Panc1 (cell line): ENCODE measurements around the gene KRTAP5-9.
"Not testable (repeated sequence)": the region's sequence is repeated elsewhere in the genome, so short reads cannot be mapped to it uniquely, and the experiment has no call there.

Experiments used
- CTCF ChIP-seq: fragments of 450-650 bp; IDR thresholded peaks from 2 replicates; pipeline ENCODE4 v1.5.1; 2017; ENCODE audit warnings: mild to moderate bottlenecking
- POLR2AphosphoS5 ChIP-seq: IDR thresholded peaks from 2 replicates; pipeline ENCODE4 v1.6.1; 2012; ENCODE audit warnings: mild to moderate bottlenecking, low read depth, low read length, moderate library complexity
- REST ChIP-seq, 2 experiments: IDR thresholded peaks; 2 replicates each; pipeline ENCODE4 v1.6.1; 2011 to 2012; ENCODE audit warnings: low read depth in 2 of 2, control low read depth in 1 of 2, low read length in 1 of 2, mild to moderate bottlenecking in 1 of 2, moderate library complexity in 1 of 2; ENCODE audit not compliant: insufficient read depth in 1 of 2
- SIN3A ChIP-seq: IDR thresholded peaks from 2 replicates; pipeline ENCODE4 v1.6.1; 2012; ENCODE audit warnings: low read depth, mild to moderate bottlenecking, low read length, moderate library complexity, borderline replicate concordance; ENCODE audit not compliant: insufficient read depth
- TCF7L2 ChIP-seq: IDR thresholded peaks from 2 replicates; pipeline ENCODE4 v1.6.1; 2011; ENCODE audit warnings: mild to moderate bottlenecking, low read depth, low read length, inconsistent platforms

- TF ChIP-seq POLR2AphosphoS5; CTCF; REST (IDR thresholded peaks at IDR 0.05; ENCODE audit: insufficient read depth in 1 of 2, low read depth in 2 of 2, low read length in 1 of 2); TCF7L2; SIN3A: not testable (repeated sequence)
Measured at GRCh38 chr11:71526796-71527575, 21.2 kb upstream of the KRTAP5-9 start, which contains the start of gene KRTAP5-7.
